HG03457 (cell line): ENCODE data around the gene DCHS1.

ENCODE experiments used
- ATAC-seq: cut with Tn5 transposase; IDR thresholded peaks from one replicate; pipeline ENCODE4 v1.9.1; 2021; ENCODE audit warnings: moderate number of reproducible peaks; ENCODE audit not compliant: unreplicated experiment

DCHS1 gene

DNA sequence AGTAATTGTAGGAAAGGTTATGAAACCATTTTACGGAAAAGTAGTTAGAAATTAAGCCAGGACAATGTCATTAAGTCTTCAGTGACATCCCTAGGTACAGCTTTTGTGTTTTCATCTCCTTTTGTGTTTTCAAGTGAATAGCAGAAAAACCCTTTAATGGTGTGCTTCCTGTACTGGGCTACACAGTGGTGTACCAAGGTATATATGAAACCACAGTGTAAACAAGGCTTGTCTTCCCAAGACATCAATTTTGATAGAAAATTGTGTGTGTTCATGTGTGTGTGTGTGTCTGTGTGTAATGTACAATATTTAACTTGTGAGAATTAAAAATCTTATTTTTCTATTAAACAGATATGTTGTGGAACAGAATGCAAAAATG, 18.6 kb upstream of the DCHS1 start:
- no peak for ATAC-seq

GRCh38 chr11:6673523-6674218, 18.1 kb upstream of the DCHS1 start:
- ATAC-seq = no peak

- no peak for ATAC-seq
Measured at GRCh38 chr11:6671991-6672390, 16.4 kb upstream of the DCHS1 start.

DNA sequence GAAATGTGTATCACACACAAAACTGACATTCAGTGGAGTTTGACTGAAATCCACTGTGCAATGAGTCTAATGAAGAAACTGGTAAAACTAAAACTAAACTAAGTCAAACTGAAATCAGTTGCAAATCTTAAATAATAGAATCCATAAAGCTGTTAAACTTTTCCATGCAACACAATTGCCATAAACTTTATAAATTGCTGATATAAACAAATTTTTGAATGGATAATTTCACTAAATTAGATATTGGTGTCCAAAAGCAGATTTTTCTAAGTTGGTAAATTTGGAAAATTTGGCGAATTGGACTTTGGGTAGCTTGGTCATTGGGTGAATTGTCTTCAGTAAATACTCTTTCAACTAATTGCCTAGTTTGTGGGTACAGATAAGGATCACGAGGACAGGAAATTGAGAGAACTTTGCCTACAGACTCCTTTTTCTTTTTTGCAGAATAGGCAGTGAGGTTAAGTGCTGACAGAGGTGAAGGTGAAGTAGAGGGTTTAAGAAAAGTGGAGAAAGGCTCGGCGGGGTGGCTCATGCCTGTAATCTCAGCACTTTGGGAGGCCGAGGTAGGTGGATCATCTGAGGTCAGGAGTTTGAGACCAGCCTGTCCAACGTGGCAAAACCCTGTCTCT, 14.7 kb upstream of the DCHS1 start:
- ATAC-seq = no peak

DNA sequence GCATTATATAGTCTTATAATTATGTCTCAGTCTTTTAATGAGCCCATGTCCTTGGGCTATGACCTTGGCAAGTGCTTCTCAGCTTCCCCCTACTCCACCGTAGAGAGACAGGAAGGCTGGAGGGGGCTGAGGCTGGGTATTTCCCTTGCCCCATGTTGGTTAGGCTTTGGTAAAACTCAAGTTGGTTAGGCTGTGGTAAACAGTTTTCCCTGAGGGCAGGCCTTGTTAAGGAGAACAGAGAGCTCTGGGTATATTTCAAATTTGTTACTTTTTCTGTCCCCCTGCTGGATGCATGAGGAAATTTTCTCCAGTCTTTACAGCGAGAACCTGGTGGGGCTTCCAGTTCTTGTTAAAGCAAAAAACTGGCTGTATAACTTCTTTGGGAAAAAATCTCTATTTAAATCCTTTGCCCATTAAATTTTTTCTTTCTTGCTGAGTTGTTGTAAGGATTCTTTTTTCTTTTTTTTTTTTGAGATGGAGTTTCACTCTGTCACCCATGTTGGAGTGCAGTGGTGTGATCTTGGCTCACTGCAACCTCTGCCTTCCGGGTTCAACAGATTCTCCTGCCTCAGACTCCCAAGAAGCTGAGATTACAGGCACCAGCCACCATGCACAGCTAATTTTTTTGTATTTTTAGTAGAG, 12.2 kb upstream of the DCHS1 start:
- ATAC-seq = no peak

DNA sequence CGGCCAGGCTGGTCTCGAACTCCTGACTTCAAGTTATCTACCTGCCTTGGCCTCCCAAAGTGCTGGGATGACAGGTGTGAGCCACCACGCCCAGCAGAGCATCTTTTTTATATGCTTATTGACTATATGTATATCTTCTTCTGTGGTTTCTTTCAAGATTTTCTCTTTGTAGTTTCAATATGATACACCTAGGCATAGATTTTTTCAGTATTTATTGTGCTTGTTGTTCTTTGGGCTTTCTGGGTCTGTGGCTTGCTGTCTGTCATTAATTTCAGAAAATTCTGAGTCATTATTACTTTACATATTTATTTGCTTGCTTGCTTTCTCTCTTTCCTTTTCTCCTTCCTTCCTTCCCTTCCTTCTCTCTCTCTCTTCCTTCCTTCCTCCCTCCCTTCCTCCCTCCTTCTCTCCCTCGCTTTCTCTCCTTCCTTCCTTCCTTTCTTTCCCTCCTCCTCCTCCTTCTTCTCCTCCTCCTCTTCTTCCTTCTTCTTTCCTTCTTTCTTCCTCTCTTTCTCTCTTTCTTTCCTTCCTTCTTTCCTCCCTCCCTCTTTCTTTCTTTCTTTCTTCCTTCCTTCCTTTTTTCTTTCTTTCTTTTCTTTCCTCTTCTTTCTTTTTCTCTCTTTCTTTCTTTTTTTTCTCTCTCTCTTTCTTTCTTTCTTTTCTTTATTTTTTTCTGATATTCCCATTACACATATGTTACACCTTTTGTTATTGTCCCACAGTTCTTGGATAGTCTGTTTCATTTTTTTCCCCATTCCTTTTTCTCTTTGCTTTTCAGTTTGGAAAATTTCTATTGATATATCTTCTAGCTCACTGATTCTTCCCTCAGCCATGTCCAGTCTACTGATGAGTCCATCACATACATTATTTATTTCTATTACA, 10.9 kb upstream of the DCHS1 start:
- ATAC-seq = no peak

- no peak for ATAC-seq
Measured at GRCh38 chr11:6664551-6664950, 8.9 kb upstream of the DCHS1 start.

DNA sequence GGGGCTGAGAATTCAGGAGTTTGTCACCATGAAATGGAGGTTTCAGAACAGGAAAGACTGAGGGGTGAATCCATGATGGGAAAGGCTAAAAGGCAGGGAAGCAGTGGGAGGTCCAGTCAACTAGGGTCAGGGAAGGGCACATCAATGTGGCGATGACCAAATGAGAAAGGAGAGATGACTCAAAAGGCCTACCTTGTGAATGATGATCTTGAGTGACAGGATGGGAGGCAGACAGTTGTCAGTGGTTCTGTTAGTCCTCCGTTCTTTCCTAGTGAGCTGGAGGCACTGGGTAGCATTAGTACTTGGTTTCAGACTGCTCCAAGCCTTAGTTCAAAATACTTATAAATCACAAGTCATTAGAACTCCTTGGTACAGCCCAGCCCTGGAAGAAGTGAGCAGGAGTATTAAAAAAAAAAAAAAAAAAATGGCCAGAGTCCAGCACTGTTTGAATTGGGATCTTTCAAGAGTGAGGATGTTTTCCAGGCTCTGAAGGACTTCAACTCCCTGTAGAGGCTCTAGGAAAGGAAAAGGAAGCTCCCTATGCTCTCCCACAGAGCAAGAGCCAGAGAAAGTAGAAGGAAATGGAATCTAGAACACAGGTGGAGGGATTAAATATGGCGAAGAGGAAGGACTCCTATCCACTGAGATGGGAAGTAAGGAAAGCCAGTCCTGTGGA, 8.3 kb upstream of the DCHS1 start:
- ATAC-seq = no peak

DNA sequence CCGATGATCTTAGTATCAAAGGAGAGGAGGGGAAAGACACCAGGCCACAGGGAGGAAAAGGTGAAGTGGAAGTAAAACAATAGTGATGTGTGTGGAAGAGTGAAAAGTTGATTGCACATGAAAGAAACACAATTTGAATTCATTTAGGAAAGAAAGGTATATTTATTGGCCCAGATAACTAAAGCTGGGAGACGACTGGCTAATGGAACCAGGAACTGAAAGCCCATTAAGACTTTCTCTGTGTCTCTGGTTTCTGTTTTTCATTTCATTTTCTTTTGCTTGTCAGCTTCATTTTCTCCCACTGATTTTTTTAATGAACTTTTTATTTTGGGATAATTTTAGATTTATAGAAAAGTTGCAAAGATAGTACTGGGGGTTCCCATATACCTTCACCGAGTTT, 5.1 kb upstream of the DCHS1 start:
- no peak for ATAC-seq

DNA sequence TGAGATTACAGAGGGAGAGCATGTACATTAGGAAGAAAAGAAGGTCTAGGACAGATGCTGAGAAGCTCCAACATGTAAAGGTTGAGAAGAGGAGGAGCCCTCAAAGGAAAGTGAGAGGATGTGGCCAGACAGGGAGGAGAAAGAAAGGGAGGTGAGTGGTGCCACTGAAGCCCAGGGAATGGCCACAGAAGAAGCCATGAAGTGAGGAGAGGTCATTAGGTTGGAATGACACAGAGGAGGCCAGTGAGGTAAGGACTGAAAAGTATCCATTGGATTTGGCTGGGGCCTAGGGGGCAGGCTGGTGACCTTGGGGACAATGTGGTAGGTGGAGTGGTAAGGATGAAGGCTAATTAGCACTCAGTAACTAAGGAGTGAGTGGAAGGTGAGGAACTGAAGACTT, 3.0 kb upstream of the DCHS1 start:
- no peak for ATAC-seq

- no peak for ATAC-seq
Measured at GRCh38 chr11:6657346-6657745, 1.7 kb upstream of the DCHS1 start.

DNA sequence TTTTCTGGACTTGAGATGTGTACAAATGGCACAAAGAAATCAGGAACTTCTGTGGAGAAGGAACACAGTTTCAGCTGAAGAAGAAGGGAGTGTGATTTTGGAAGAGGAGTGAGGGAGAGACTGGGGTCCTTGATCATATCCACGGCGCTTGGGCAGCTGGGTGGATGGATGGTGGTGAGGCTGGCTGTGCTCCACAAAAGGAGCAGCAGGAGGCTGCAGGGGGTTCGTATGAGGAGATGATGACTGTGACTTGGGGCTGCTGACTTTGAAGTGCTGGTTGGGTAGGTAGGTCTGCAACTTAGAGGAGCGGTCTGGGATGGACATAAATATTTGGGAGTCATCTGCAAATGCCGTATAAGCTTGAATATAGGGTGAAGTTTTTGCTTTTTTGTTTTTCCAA, 1.3 kb upstream of the DCHS1 start:
- no peak for ATAC-seq

DNA sequence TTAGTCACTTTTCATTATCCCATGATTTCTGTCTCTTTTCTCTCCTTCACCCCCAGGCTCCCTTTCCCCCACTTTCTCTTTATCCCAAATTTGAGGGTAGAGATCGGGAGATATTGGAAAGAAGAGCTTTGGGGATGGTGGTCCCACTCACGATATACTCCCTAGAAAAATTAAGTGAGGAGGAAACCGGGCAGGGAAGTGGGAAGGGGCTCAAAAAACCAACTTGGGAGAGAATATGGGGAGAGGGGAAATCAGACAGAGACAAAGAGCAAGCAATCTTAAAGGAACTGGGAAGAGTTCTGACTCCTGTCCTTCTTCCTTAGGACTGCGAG, 941 bp upstream of the DCHS1 start:
- ATAC-seq = no peak

GRCh38 chr11:6655020-6655789, 404 bp downstream of the DCHS1 start:
- ATAC-seq = no peak

DNA sequence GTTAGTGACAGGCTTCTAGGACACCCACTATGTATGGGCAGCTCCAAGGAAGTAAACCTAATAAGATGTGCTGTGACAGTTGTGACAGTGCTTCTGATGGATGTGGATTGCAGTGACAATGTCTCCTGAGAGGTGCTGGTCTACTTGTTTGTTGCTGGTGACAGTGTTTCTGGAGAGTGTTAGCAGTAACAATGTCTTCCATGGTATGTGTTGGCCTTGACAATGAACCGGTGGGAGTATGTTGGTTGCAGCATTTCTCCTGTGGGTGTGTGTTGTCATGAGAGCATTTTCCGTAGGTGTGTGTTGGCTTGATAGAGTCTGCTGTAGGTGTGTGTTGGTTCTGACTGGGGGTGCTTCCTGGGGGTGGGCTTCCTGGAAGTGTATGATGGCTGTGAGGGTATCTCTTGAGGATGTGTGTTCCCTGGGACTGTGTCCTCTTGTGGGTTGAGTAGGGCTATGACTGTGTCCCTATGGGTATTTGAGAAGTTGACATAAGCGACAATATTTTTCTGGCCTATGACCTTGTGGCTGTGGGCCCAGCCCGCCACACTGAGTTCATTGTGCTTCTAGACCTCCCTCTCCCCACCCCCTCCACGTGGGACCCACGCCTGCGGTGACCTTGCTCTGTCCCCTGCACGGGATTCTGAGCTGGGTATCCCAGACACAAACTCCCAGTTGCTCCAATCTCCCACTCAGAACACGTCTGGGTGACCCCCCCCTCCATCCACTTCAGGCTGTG, 1.2 kb downstream of the DCHS1 start:
- ATAC-seq = no peak

GRCh38 chr11:6653656-6654055, 2.0 kb downstream of the DCHS1 start:
- ATAC-seq = no peak

GRCh38 chr11:6653097-6653496, 2.5 kb downstream of the DCHS1 start:
- no peak for ATAC-seq

- ATAC-seq = no peak
Measured at GRCh38 chr11:6652182-6652581, 3.4 kb downstream of the DCHS1 start.

GRCh38 chr11:6650980-6651379, 4.6 kb downstream of the DCHS1 start:
- ATAC-seq = no peak

DNA sequence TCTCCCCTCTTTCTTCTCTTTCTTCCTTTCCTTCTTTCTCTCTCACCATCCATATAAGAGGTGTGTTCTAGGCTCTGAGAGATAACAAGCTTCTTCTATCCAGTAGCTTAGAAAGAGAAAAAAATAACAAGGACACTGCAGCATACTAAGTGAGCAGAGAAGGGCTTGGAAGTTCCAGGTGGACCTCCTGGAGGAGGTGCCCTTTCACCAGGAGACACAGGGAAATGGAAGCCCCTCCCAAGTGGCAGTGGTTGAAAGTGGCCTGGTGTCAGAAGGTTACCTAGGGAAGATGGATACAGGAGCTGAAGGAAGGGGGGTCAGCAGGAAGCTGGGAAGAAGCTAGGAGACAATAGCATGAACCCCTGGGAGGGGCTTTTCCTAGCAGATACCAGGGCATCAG, 5.5 kb downstream of the DCHS1 start:
- no peak for ATAC-seq
